AG04450 (cell line): ENCODE results near the gene ATP6V0D1. TPM values are rescaled to one million over a fixed set of nuclear protein-coding genes. Genes with fewer than 3 reads are reported as not detected.

Source experiments
- CTCF ChIA-PET: fragments of 300-600, 350-600 bp; formaldehyde crosslinking; extraction: SDS; loops from one replicate; lab custom pipeline; 2022; ENCODE audit warnings: antibody characterized with exemption, inconsistent platforms; lab: Charles Lee
- POLR2A ChIA-PET: fragments of 350-600 bp; formaldehyde crosslinking; extraction: SDS; loops from one replicate; lab custom pipeline; 2021; ENCODE audit warnings: antibody characterized with exemption, inconsistent platforms; lab: Yijun Ruan, JAX
- DNase-seq: peaks from one replicate; pipeline ENCODE4 v3.0.0-alpha.2; 2011; ENCODE audit warnings: low read depth, low spot score
- H3K27ac ChIP-seq: one replicate; pipeline ENCODE4 v1.5.1; 2012; ENCODE audit warnings: low read depth, low read length, control low read depth
- H3K27me3 ChIP-seq: one replicate; pipeline ENCODE4 v1.6.0; 2012; ENCODE audit warnings: low read length; ENCODE audit not compliant: control insufficient read depth, insufficient read depth
- H3K4me3 ChIP-seq: 2 replicates; pipeline ENCODE4 v1.5.1; 2011; ENCODE audit warnings: mild to moderate bottlenecking, low read depth, low read length, control low read depth
- H3K9me3 ChIP-seq: 2 replicates; pipeline ENCODE4 v1.5.1; 2012; ENCODE audit warnings: low read length; ENCODE audit not compliant: control insufficient read depth, insufficient read depth
- polyA plus RNA-seq: library from polyadenylated mRNA; depleted of rRNA; stranded (reverse); fragments of >200 nt; gene quantifications from 2 replicates; pipeline ENCODE4 v1.2.3, GENCODE V29; 2011; rRNA removed
- small RNA-seq: library from RNA; depleted of rRNA; stranded (forward); fragments of <200 nt; gene quantifications from one replicate; pipeline ENCODE3, GENCODE V24; 2012; ENCODE audit warnings: low read depth; ENCODE audit not compliant: insufficient read length
- TF ChIP-seq, protein P1 (sequence below): IDR thresholded peaks from 2 replicates; pipeline ENCODE4 v1.5.1; 2011; ENCODE audit warnings: low read depth, low read length, control low read depth, inconsistent platforms

The ATP6V0D1 gene
- polyA plus RNA-seq, 1 experiment, result 101 TPM

- Histone ChIP-seq H3K27ac (no peak overlapping the region), H3K4me3 (no peak overlapping the region), H3K9me3 (no peaks in the 10 kb centered on the region; the same call in 1 of the 2 replicates), H3K27me3 (peaks cover 22% of the 10 kb centered on the region)
- CTCF ChIA-PET, result interaction anchor here (0.5 to 0.7 kb wide), 5 partner anchors 11 to 128 kb away, joined by 3 to 8 read pairs (median 5); no protein-coding TSS in a partner anchor
- DNase-seq, result no peak
- POLR2A ChIA-PET, result no interaction called here
- TF ChIP-seq, protein P1, sequence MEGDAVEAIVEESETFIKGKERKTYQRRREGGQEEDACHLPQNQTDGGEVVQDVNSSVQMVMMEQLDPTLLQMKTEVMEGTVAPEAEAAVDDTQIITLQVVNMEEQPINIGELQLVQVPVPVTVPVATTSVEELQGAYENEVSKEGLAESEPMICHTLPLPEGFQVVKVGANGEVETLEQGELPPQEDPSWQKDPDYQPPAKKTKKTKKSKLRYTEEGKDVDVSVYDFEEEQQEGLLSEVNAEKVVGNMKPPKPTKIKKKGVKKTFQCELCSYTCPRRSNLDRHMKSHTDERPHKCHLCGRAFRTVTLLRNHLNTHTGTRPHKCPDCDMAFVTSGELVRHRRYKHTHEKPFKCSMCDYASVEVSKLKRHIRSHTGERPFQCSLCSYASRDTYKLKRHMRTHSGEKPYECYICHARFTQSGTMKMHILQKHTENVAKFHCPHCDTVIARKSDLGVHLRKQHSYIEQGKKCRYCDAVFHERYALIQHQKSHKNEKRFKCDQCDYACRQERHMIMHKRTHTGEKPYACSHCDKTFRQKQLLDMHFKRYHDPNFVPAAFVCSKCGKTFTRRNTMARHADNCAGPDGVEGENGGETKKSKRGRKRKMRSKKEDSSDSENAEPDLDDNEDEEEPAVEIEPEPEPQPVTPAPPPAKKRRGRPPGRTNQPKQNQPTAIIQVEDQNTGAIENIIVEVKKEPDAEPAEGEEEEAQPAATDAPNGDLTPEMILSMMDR, result no peak
Measured at GRCh38 chr16:67388191-67388590, 92.8 kb downstream of the ATP6V0D1 start.

Small RNA genes lying within 50 kb of the gene (small RNA-seq; reads per million reads assigned to genes)
- not detected for gene RNU1-123P

Other genes with a start within 250 kb of the ATP6V0D1 start
- 21.2 and 25.4 TPM in 2 replicates for gene FHOD1, start 233.7 kb downstream of the ATP6V0D1 start, polyA plus RNA-seq
- gene SLC9A5, start 232.2 kb downstream of the ATP6V0D1 start, polyA plus RNA-seq, result 2.4 and 3.1 TPM in 2 replicates
- 17.2 and 23.3 TPM in 2 replicates for gene PLEKHG4, start 201.6 kb downstream of the ATP6V0D1 start, polyA plus RNA-seq
- gene KCTD19, start 154.4 kb downstream of the ATP6V0D1 start, polyA plus RNA-seq, result 0.21 and 0.25 TPM in 2 replicates
- gene LRRC36, start 154.3 kb downstream of the ATP6V0D1 start, polyA plus RNA-seq, result 0.21 and 0.41 TPM in 2 replicates
- 1.5 TPM in 2 replicates for gene TPPP3, start 87.7 kb downstream of the ATP6V0D1 start, polyA plus RNA-seq
- 1.9 and 2.7 TPM in 2 replicates for gene ZDHHC1, start 64.7 kb downstream of the ATP6V0D1 start, polyA plus RNA-seq
- gene HSD11B2, start 50.0 kb downstream of the ATP6V0D1 start, polyA plus RNA-seq, result 0.07 TPM in 1 of 2 replicates, not detected in the other
- not detected in 2 replicates for gene AGRP, start 2.4 kb upstream of the ATP6V0D1 start, polyA plus RNA-seq
- 9.9 and 11.5 TPM in 2 replicates for gene RIPOR1, start 47.7 kb upstream of the ATP6V0D1 start, polyA plus RNA-seq
- 21.0 and 24.4 TPM in 2 replicates for gene CTCF, start 81.4 kb upstream of the ATP6V0D1 start, polyA plus RNA-seq
- gene CARMIL2, start 164.0 kb upstream of the ATP6V0D1 start, polyA plus RNA-seq, result 0.09 and 0.11 TPM in 2 replicates
- gene ACD, start 179.1 kb upstream of the ATP6V0D1 start, polyA plus RNA-seq, result 11.4 and 16.5 TPM in 2 replicates
- gene PARD6A, start 179.8 kb upstream of the ATP6V0D1 start, polyA plus RNA-seq, result 0.42 and 0.53 TPM in 2 replicates
- 3.6 and 4.2 TPM in 2 replicates for gene ENKD1, start 185.6 kb upstream of the ATP6V0D1 start, polyA plus RNA-seq
- 0.55 and 0.56 TPM in 2 replicates for gene C16orf86, start 185.7 kb upstream of the ATP6V0D1 start, polyA plus RNA-seq
- 11.1 and 11.8 TPM in 2 replicates for gene GFOD2, start 238.2 kb upstream of the ATP6V0D1 start, polyA plus RNA-seq